Measurements from ENCODE around the gene SRCAP.
"Not testable (repeated sequence)": the region's sequence is repeated elsewhere in the genome, so short reads cannot be mapped to it uniquely, and the experiment has no call there.

SRCAP gene

GRCh38 chr16:30698139-30698815 lies 694 bp upstream of the SRCAP start:
- DNase-seq (ENCODE audit: low read depth), result peak; percentile 99

GRCh38 chr16:30699615-30700099 lies 686 bp downstream of the SRCAP start:
- no peak for DNase-seq (ENCODE audit: low read depth)

- DNase-seq (ENCODE audit: low read depth), result no peak
These were observed 1.5 kb downstream of the SRCAP start for GRCh38 chr16:30700491-30700890.

GRCh38 chr16:30700971-30701370 lies 2.0 kb downstream of the SRCAP start:
- no peak for DNase-seq (ENCODE audit: low read depth)

- DNase-seq (ENCODE audit: low read depth), result not testable (repeated sequence)
These were observed 4.1 kb downstream of the SRCAP start for GRCh38 chr16:30703071-30703470.

GRCh38 chr16:30703971-30704370 lies 5.0 kb downstream of the SRCAP start:
- no peak for DNase-seq (ENCODE audit: low read depth)

GRCh38 chr16:30706046-30706445 lies 7.1 kb downstream of the SRCAP start:
- DNase-seq (ENCODE audit: low read depth), result no peak

- no peak for DNase-seq (ENCODE audit: low read depth)
These were observed 12.0 kb downstream of the SRCAP start for GRCh38 chr16:30710971-30711370.

- DNase-seq (ENCODE audit: low read depth), result no peak
These were observed 12.7 kb downstream of the SRCAP start for GRCh38 chr16:30711712-30712111.

GRCh38 chr16:30715750-30716445 lies 16.9 kb downstream of the SRCAP start:
- no peak for DNase-seq (ENCODE audit: low read depth)

GRCh38 chr16:30720086-30720485 lies 21.1 kb downstream of the SRCAP start:
- DNase-seq (ENCODE audit: low read depth), result no peak

- no peak for DNase-seq (ENCODE audit: low read depth)
These were observed 21.7 kb downstream of the SRCAP start for GRCh38 chr16:30720694-30721093.

GRCh38 chr16:30721167-30721566 lies 22.2 kb downstream of the SRCAP start:
- DNase-seq (ENCODE audit: low read depth), result no peak

- no peak for DNase-seq (ENCODE audit: low read depth)
These were observed 22.6 kb downstream of the SRCAP start for GRCh38 chr16:30721606-30722005.

GRCh38 chr16:30722443-30722842 lies 23.5 kb downstream of the SRCAP start:
- DNase-seq (ENCODE audit: low read depth), result no peak

- DNase-seq (ENCODE audit: low read depth), result no peak
These were observed 23.9 kb downstream of the SRCAP start for GRCh38 chr16:30722916-30723315.

GRCh38 chr16:30723725-30724355 lies 24.9 kb downstream of the SRCAP start:
- DNase-seq (ENCODE audit: low read depth), result no peak

GRCh38 chr16:30724641-30725417 lies 25.9 kb downstream of the SRCAP start:
- DNase-seq (ENCODE audit: low read depth), result no peak

- DNase-seq (ENCODE audit: low read depth), result no peak
These were observed 26.4 kb downstream of the SRCAP start for GRCh38 chr16:30725418-30725792.

- DNase-seq (ENCODE audit: low read depth), result no peak
These were observed 29.4 kb downstream of the SRCAP start for GRCh38 chr16:30728321-30728720.

- no peak for DNase-seq (ENCODE audit: low read depth)
These were observed 30.1 kb downstream of the SRCAP start for GRCh38 chr16:30728899-30729672.

GRCh38 chr16:30731411-30731810 lies 32.4 kb downstream of the SRCAP start:
- DNase-seq (ENCODE audit: low read depth), result no peak
